ENCODE measurements around the gene SMS.

GRCh38 chrX:21940356-21940829 is at the start of gene SMS:
- TF ChIP-seq CTCF (IDR thresholded peaks at IDR 0.05) = no peak
- peak; percentile 52 to 55 (median 55) for TF ChIP-seq POLR2A (IDR thresholded peaks at IDR 0.05)
